Epithelial cell of esophagus (primary cell): ENCODE results near the gene KIAA1143.

Experiments used
- DNase-seq: peaks from one replicate; pipeline ENCODE4 v3.0.0; 2010; ENCODE audit warnings: low read depth
- H3K4me3 ChIP-seq: 2 replicates; pipeline ENCODE4 v1.5.1; 2011; ENCODE audit warnings: mild to moderate bottlenecking, low read length, control low read depth
- CTCF ChIP-seq: IDR thresholded peaks from 2 replicates; pipeline ENCODE4 v1.5.1; 2011; ENCODE audit warnings: low read depth, mild to moderate bottlenecking, low read length, control low read depth, inconsistent platforms; ENCODE audit not compliant: insufficient read depth; ENCODE audit errors: missing control alignments

The KIAA1143 gene

DNA sequence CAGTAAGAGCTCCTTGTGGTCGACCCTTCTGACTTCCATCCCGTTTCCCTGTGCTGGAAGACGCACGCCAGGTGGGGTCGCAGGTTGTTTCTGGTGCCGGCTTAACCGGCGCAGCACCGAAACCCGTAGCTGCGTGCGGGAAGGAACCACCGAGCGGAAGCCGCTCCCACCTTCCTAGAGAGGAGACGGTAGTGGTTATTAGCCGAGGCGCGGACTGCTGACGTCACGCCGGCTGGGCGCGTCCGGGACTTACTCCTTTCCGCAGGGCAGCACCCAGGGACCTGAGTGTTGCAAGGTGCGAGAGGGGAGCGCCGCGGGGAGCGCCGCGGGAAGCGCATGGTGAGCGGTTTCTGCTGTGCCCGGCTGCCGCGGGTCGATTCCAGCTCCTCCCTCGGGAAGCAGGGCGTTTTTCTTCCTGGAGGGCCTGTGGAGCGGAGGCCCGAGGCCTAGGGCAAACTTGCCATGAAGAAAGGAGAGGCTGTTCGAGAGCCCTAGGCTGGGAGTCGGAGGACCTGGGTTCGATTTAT lies 32.0 kb downstream of the KIAA1143 start, which contains the start of gene ZNF501:
Gene ZNF501, plus strand, starts transcription at position 252 of the 527 bp plus-strand sequence. CDS start 4,787 bp downstream, outside the sequence.
- TF ChIP-seq CTCF, result no peak
- H3K4me3 ChIP-seq, result peak within 1 kb of the TSS; percentile 94

GRCh38 chr3:44722103-44722401 lies 39.4 kb downstream of the KIAA1143 start:
- no peak overlapping the region for H3K4me3 ChIP-seq
- TF ChIP-seq CTCF, result no peak
- DNase-seq, result no peak

More for the DNA sequence above, 32.0 kb downstream of the KIAA1143 start, which contains the start of gene ZNF501:
- peak; percentile 96 for DNase-seq

DNA sequence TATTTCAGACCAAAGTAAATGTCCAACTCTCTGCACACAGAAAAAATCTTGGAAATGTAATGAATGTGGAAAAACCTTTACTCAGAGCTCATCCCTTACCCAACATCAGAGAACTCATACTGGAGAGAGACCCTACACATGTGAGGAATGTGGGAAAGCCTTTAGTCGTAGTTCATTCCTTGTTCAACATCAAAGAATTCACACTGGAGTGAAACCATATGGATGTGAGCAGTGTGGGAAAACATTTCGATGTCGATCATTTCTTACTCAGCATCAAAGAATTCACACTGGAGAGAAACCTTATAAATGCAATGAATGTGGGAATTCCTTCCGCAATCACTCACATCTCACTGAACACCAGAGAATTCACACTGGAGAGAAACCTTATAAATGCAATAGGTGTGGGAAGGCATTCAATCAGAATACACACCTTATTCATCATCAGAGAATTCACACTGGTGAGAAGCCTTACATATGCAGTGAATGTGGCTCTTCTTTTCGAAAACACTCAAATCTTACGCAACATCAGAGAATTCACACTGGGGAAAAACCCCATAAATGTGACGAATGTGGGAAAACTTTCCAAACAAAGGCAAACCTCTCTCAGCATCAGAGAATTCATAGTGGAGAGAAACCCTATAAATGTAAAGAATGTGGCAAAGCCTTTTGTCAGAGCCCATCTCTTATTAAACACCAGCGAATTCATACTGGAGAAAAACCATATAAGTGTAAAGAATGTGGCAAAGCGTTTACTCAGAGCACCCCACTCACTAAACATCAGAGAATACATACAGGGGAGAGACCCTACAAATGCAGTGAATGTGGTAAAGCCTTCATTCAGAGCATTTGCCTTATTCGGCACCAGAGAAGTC lies 40.0 kb downstream of the KIAA1143 start:
- H3K4me3 ChIP-seq, result no peak overlapping the region
- no peak for TF ChIP-seq CTCF
- DNase-seq, result peak; percentile 8

DNA sequence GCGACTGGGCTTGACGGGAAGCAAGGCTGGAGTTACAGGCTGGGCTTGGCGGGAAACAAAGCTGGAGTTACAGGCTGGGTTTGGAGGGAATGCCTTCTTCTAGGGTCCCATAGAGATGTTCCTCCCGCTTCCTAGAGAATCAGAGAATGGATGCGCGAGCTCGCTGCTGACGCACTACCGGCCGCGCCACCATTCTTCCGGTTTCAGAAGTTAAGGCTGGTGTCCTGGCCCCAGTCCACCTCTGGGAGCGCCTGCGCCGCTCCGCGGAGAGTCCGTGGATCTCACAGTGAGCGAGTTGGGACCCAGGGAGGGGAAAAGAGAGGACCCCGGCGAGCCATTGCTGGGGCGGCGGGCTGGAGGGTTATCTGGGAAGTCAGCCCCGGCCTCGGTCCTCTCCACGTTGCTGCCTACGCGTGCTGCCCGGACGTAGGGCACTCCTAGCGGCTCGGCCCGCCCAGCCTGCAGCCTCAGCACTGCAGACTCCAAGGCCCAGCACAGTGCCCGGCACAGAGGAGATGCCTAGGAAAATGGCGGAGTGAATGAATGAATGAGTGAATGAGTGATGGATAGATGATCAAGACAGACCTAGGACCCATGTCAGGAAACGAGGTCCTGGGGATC lies 48.9 kb downstream of the KIAA1143 start, which contains the start of gene ZNF502:
Gene ZNF502, plus strand, starts transcription at position 206 of the 621 bp plus-strand sequence. CDS start 7,602 bp downstream, outside the sequence.
- TF ChIP-seq CTCF, result peak; percentile 42
- H3K4me3 ChIP-seq, result peak within 1 kb of the TSS; percentile 90
- DNase-seq, result peak; percentile 91
